Activated naive CD4-positive, alpha-beta T cell treated with anti-CD3 and anti-CD28 coated beads, Interleukin-2, amount 50 U/mL, for 24 hours (primary cell): ENCODE results near the gene MYL7.

ENCODE experiments used
- H3K27ac Mint-ChIP-seq: one replicate; pipeline ENCODE4 v1.8.0; 2021; ENCODE audit warnings: mild to moderate bottlenecking, mixed read lengths
- H3K27me3 Mint-ChIP-seq: one replicate; pipeline ENCODE4 v1.8.0; 2021; ENCODE audit warnings: mixed read lengths
- H3K36me3 Mint-ChIP-seq: one replicate; pipeline ENCODE4 v1.8.0; 2021; ENCODE audit warnings: mixed read lengths
- H3K4me1 Mint-ChIP-seq: one replicate; pipeline ENCODE4 v1.8.0; 2021; ENCODE audit warnings: mixed read lengths
- H3K4me3 Mint-ChIP-seq: one replicate; pipeline ENCODE4 v1.8.0; 2021; ENCODE audit warnings: mild to moderate bottlenecking, mixed read lengths
- H3K9me3 Mint-ChIP-seq: one replicate; pipeline ENCODE4 v1.8.0; 2021; ENCODE audit warnings: mixed read lengths

MYL7 gene

DNA sequence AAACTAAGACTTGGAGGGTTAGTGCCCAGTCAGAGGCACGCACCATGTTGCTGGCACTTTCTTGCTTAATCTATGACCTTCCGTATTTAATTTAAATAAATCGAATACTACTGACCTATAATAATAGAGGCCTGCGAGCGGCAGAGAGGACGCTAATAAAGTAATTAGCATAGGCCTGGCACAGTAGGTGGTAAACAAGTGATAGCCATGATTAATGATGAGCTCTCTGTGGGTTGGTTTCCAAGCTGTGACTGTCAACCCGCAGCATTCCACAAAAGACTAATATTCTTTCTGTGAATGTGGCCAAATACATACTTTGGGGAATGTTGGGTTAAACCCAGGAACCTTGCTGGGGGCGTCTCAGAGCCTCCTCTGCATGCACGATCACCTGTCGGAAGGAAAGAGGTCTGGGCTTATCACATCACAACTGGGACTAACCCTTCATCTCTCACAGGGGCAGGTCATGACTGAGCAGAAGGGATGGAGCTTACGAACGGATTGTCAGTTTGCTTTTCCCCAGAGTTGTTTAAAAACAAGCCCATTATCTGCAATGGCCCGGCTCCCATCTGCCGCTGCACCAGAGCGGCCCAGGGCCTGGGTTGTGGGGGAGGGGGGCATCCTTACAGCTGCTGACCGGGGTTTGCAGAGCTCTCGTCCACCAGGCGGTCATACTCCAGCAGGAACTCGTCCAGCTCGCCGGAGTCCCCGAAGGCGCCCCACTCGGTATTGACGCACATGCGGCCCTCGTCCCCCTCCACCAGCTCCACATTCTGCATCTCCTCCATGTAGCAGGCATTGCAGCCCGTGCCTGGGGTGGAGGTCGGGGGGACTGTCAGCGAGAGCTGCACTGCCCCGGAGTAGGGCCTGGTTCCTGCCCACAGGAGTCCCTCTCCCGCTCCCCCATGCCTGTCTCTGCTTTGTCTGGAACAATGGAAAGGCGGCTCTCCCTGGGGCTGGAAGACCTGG, 6.2 kb upstream of the MYL7 start:
- no peaks in the 10 kb centered on the region for H3K36me3 Mint-ChIP-seq
- no peak overlapping the region for H3K27ac Mint-ChIP-seq
- H3K9me3 Mint-ChIP-seq = no peaks in the 10 kb centered on the region
- H3K4me1 Mint-ChIP-seq = peaks cover 7% of the 10 kb centered on the region
- H3K4me3 Mint-ChIP-seq = peak overlapping the region; percentile 61
- no peaks in the 10 kb centered on the region for H3K27me3 Mint-ChIP-seq

DNA sequence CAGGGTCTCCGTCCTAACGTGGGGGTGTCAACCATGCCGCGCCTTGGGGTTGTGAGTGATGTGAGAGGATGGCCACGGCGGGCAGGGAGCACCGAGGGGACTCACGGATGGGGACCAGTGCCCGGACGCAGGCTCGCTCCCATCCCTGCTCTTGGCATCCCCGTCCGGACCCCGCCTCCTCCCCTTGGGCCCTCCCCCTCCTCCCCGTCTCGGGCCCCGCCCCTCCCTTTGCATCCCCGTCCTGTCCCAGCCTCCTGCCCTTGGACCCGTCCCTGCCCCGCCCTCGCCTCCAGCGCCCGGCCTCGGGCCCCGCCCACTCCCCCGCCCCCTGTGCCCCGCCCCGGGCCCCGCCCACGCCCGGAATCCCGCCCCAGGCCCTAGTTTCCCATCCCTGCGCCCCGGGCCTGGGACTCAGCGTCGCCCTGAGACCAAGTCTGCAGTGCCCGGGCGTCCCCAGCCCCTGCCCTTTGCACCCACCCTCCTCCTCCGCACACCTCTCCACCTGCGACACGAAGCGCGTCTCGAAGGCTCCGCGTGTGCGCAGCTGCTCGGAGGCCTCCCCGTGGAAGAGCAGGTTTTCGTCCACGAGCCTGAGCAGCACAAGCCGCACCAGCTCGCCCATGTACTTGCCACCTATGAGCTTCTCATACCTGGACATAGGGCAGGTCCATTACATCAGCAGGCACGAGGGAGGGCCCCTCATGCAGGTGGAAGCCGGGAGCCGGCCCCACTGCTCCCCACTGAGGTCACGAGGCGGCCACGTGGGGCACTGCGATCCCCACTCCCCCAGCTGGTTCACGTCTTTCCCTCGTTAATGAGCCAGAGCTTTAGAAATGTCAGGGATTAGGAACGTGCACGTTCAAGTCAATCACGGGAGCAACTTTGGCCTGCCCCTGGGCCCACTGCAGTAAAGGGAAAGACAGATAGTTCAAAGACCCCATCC, 5.1 kb upstream of the MYL7 start:
- H3K4me1 Mint-ChIP-seq = peaks cover 7% of the 10 kb centered on the region
- no peaks in the 10 kb centered on the region for H3K9me3 Mint-ChIP-seq
- no peak overlapping the region for H3K27ac Mint-ChIP-seq
- peak overlapping the region; percentile 78 for H3K4me3 Mint-ChIP-seq
- H3K36me3 Mint-ChIP-seq = no peaks in the 10 kb centered on the region
- H3K27me3 Mint-ChIP-seq = no peaks in the 10 kb centered on the region

DNA sequence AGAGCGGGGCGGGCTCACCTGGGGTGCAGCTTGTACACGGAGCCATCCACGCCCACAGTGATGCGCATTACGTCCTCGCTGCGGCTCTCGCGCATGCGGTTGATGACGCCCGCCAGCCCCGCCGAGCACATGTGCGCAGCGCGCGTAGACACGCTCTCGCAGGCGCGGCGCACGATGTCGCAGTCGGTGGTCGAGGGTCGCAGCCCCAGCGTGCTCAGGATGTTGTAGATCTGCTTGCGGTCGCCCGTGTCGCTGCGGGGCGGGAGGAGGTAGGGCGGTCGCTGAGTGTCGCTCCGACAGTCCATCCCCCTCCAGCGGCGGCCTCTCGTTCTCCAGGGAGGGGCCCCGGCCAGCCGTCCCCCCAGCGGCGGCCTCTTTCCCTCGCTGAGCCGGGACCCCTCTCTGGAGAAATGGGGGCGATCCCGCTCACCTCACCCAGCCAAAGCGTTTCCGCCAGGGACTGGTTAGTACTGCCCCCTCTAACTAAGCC, 4.4 kb upstream of the MYL7 start:
- H3K9me3 Mint-ChIP-seq = no peaks in the 10 kb centered on the region
- peak overlapping the region; percentile 78 for H3K4me3 Mint-ChIP-seq
- H3K27ac Mint-ChIP-seq = peak overlapping the region; percentile 87

DNA sequence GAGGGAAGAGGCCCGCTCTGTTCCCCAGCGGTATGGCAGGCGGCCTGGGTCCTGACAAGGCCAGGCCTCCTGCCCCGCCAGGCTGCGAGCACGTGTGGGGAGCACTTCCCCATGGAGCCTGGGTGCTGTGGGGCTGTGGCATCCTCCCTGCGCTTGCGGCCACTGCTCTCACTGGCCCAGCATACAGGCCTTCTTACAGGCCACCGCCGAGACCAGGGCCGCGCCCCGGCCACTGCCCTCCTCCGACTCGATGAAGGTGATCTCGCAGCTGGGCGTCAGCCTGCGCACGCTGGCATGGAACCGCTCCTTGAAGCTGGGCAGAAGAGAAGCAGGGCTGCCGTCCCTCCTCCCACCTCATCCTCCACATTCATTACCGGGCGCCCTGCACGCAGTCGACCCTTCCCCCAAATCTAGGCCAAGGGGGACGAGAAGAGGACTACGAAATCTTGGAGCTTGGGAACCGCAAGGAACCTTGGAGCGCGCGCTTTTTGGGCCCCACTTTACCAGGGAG, 3.9 kb upstream of the MYL7 start:
- Mint-ChIP-seq H3K4me1 (peaks cover 7% of the 10 kb centered on the region), H3K4me3 (peak overlapping the region; percentile 78), H3K36me3 (no peaks in the 10 kb centered on the region), H3K9me3 (no peaks in the 10 kb centered on the region), H3K27me3 (no peaks in the 10 kb centered on the region), H3K27ac (no peak overlapping the region)

More for the DNA sequence above, 4.4 kb upstream of the MYL7 start:
- Mint-ChIP-seq H3K27me3 (no peaks in the 10 kb centered on the region), H3K4me1 (peaks cover 7% of the 10 kb centered on the region), H3K36me3 (no peaks in the 10 kb centered on the region)

DNA sequence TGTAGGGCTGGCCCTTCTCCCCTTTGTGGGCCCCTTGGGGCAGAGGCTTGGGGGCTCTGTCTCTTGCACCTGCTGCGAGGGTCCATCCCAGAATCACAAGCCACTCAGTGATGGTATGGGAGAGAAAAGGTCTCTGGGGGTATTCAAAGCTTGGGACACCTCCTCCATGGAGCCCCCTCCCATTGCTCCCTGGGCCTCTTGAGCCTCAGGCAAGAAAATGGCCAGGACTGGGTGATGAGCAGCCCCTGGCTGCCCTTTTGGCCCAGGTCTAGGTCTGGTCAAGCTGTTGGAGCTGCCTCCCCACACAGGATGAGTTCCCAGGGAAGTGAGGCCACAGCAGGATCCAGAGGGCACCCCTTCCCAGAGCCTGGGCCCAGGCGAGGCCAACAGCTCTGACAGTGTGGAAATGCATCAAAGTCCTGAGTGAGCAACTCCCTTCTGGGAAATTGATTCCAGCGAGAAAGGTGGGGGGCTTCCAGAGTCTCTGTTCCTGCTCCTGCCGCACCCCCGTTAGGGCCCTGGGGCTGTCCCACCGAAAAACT, 3.4 kb upstream of the MYL7 start:
- H3K4me3 Mint-ChIP-seq = no peak overlapping the region
- peaks cover 7% of the 10 kb centered on the region for H3K4me1 Mint-ChIP-seq
- no peaks in the 10 kb centered on the region for H3K36me3 Mint-ChIP-seq
- H3K9me3 Mint-ChIP-seq = no peaks in the 10 kb centered on the region
- no peaks in the 10 kb centered on the region for H3K27me3 Mint-ChIP-seq
- H3K27ac Mint-ChIP-seq = no peak overlapping the region

DNA sequence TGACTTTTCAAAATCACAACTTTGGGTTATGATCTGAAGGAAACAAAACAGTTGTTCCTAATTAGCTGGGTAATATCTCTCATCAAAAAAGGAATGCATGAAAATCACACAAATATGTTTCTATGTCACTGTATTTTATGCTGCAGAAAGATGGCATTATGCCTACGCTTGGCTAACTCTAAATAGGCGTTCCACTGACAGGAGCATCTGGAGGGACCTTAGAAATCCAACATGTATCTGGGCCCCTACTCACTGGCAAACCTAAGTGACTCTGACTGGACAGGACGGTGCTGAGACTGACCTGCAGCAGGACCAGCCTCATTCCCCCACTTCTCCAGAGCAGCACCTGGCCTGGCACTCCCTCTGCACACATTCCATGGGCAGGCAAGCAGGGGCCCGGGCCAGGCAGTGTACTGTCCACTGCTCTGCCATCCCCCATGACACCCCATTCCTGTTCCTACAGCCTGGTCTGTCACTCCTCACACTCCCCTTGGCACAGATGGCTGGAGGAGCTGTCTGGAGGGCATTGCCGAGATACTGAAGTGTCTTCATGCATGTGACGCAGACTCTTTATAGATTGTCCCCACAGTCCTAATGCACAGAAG, 2.6 kb upstream of the MYL7 start:
- Mint-ChIP-seq H3K27me3 (no peaks in the 10 kb centered on the region), H3K36me3 (no peaks in the 10 kb centered on the region), H3K9me3 (no peaks in the 10 kb centered on the region), H3K4me1 (peaks cover 7% of the 10 kb centered on the region), H3K4me3 (no peak overlapping the region), H3K27ac (no peak overlapping the region)

DNA sequence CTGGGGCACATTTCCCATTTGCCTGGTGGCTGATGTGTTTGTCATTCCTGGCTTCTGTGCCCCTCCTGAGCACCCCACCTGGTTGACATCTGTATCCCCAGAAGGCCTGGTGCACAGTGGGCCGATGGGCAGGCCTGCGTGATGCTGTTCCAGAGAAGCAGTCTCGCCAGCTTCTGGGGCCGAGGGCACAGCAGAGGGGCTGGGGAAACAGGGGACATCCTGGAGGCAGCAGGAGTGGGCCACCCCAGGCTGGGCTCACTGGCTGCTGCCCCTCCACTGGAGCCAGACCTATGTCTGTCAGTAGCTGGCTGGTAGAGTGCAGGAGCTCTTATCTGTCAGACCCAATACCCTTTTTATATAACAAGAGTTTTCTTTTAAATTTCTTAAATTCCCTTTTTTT, 896 bp upstream of the MYL7 start:
- Mint-ChIP-seq H3K9me3 (no peaks in the 10 kb centered on the region), H3K27me3 (no peaks in the 10 kb centered on the region), H3K4me1 (peaks cover 7% of the 10 kb centered on the region), H3K36me3 (no peaks in the 10 kb centered on the region), H3K4me3 (no peak overlapping the region), H3K27ac (no peak overlapping the region)

DNA sequence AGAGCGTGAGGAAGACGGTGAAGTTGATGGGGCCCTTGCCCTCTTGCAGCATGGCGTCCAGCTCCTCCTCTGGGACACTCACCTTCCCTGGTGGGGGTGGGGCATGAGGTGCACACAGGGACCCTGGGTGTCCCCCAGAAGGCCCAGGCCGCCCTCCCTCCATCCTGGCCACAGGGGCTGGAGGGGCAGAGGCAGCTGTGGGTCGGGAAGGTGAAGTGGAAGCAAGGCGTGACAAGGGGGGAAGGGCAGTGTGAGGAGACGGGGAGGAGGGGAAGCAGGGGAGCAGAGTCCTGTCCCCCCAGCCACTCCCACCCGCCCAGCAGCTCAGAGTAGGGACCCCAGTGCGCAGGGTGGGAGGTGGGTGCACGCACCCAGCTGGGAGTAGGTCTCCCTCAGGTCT, 791 bp downstream of the MYL7 start:
- H3K9me3 Mint-ChIP-seq = no peaks in the 10 kb centered on the region
- H3K36me3 Mint-ChIP-seq = no peaks in the 10 kb centered on the region
- no peak overlapping the region for H3K4me3 Mint-ChIP-seq
- H3K4me1 Mint-ChIP-seq = peaks cover 4% of the 10 kb centered on the region
- no peak overlapping the region for H3K27ac Mint-ChIP-seq
- no peaks in the 10 kb centered on the region for H3K27me3 Mint-ChIP-seq

DNA sequence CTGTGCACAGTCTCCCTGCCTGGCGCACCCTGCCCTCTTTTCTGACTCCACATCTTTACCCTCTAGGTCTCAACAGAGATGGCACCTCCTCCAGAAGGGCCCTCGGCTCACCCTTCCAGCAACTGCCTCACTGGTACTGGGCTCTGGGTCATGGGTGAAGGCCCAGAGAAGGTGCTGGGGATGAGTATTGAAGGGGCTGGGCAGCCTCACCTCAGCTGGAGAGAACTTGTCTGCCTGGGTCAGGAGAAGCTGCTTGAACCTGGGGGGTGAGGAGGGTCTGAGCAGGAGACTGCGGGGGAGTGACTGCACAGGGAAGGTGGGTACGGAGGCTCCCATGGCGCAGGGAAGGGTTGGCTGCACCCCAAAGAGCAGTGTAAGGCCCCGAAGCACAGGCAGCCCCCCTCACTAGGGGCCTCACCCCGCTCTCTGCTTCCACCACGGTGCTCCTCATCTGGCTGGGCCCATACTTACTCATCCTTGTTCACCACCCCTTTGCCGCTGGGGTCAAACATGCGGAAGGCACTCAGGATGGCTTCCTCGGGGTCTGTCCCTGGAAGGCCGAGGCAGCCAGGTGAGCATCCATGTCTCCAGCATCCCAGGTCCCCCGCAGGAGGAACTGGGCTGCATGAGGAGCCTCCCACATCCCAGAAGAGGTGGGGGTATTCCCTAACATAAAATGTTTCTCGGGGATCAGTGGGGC, 1.7 kb downstream of the MYL7 start:
- no peaks in the 10 kb centered on the region for H3K27me3 Mint-ChIP-seq
- H3K4me1 Mint-ChIP-seq = no peaks in the 10 kb centered on the region
- no peaks in the 10 kb centered on the region for H3K36me3 Mint-ChIP-seq
- no peak overlapping the region for H3K4me3 Mint-ChIP-seq
- H3K9me3 Mint-ChIP-seq = no peaks in the 10 kb centered on the region
- H3K27ac Mint-ChIP-seq = peak overlapping the region; percentile 59

DNA sequence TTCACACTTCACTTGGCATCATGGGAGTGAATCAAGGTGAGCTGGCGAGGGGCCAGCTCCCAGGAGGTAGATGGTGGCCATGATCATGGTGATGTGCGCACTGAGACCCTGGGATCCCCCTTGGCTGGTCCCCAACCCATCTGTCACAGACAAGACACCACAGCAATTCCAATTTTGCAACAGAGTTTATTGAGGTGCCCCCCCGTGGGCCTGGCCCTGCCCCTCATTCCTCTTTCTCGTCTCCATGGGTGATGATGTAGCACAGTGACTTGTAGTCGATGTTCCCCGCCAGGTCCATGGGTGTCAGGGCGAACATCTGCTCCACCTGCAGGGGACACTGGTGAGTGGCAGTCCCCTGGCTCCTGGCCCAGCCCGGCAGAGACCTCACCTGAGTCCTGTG, 2.4 kb downstream of the MYL7 start:
- Mint-ChIP-seq H3K4me1 (no peaks in the 10 kb centered on the region), H3K9me3 (no peaks in the 10 kb centered on the region), H3K36me3 (no peaks in the 10 kb centered on the region), H3K27me3 (no peaks in the 10 kb centered on the region), H3K27ac (no peak overlapping the region), H3K4me3 (no peak overlapping the region)

DNA sequence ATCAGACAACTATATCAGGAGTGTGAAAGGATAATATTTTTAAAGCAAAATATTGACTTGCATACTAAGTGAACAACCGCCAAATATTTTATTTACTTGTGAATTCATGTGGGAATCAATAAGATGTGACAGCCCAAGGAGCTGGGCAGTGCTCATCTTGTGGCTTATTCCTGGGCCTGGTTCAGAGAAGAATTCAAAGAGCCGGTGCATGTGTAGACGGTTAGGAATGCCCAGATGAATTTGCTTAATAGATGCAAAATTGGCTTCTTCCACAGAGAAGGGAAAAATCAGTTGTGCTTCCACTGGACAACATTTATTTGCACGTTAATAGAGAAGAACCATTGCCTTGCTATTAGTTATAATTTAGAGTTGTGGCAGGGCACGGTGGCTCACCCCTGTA, 4.4 kb downstream of the MYL7 start:
- no peak overlapping the region for H3K4me3 Mint-ChIP-seq
- H3K9me3 Mint-ChIP-seq = no peaks in the 10 kb centered on the region
- no peaks in the 10 kb centered on the region for H3K4me1 Mint-ChIP-seq
- H3K27me3 Mint-ChIP-seq = no peaks in the 10 kb centered on the region
- no peaks in the 10 kb centered on the region for H3K36me3 Mint-ChIP-seq
- no peak overlapping the region for H3K27ac Mint-ChIP-seq

DNA sequence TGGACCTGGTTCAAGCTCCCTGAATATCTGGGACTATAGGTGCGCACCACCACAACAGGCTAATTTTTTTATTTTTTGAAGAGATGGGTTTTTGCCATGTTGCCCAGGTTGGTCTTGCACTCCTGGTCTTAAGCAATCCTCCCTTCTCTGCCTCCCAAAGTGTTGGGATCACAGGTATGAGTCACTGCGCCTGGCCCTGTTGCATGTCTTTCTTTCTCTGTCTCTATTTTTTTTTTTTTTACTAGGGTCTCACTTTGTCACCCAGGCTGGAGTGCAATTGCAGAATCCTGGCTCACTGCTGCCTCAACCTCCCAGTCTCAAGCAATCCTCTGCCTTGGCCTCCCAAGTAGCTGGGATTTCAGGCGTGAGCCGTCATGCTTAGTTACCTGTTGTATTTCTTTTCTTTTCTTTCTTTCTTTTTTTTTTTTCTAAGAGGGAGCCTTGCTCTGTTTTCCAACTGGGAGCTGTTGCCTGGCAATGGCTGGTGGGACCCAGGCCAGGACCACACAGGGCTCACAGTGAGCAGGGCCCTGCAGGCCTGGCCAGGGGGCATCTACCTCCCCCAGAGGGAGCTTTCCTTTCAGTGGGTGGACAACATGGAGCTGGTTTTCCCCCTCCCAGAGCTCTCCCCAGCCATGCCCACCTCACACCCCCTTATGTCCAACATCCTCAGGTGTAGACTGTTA, 6.0 kb downstream of the MYL7 start:
- Mint-ChIP-seq H3K9me3 (no peaks in the 10 kb centered on the region), H3K36me3 (no peaks in the 10 kb centered on the region), H3K4me1 (no peaks in the 10 kb centered on the region), H3K4me3 (no peak overlapping the region), H3K27me3 (no peaks in the 10 kb centered on the region), H3K27ac (no peak overlapping the region)

DNA sequence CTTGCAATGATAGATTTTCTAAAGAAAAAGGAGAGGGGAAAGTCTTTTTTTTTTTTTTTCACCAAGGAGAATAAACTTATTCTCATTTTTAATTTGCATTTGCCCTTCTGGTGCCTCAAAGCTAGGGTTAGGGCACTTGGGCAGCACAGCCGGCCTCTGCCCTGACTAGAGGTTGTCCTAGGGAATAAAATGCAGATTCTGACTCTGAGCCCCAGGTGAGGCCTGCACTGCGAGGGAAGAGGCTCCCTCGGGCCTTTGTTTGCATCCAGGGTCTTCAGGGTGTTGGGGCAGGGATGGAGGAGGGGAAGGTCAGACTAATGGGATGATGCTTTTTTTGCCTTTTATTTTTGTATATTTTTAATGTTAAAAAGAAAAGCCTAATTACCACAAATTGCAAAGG, 7.8 kb downstream of the MYL7 start:
- Mint-ChIP-seq H3K9me3 (no peaks in the 10 kb centered on the region), H3K36me3 (no peaks in the 10 kb centered on the region), H3K27ac (no peak overlapping the region), H3K27me3 (no peaks in the 10 kb centered on the region), H3K4me1 (no peaks in the 10 kb centered on the region), H3K4me3 (no peak overlapping the region)

DNA sequence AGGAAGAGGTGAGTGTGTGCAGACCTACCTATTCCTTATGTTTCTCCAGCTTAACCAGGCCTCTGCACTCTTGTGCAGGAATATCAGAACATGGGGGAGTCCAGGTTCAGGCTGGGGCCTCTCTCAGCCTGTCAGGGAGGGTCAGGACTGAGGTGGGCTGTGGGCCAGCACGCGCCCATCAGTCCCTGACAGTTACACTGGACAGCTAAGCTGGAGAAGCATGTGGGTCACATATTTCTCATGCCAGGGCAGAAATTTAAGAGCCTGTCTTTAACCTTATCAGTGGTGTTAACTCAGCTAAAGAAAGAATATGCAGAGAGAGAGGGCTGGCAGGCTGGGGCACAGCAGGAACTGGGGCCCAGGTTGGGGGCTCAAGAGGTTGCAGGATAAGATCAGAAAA, 9.1 kb downstream of the MYL7 start:
- Mint-ChIP-seq H3K27me3 (no peaks in the 10 kb centered on the region), H3K36me3 (no peaks in the 10 kb centered on the region), H3K4me1 (no peaks in the 10 kb centered on the region), H3K4me3 (no peak overlapping the region), H3K9me3 (no peaks in the 10 kb centered on the region), H3K27ac (no peak overlapping the region)
